HepG2 (cell line): Measurements from ENCODE around the gene ZNF48. TPM values are rescaled to one million over a fixed set of nuclear protein-coding genes. Genes with fewer than 3 reads are reported as not detected.

Experiments
- AKAP8 ChIP-seq: sonication (generic); formaldehyde crosslinking; IDR thresholded peaks from 2 replicates; pipeline ENCODE4 v1.5.1; 2020; ENCODE audit warnings: mild to moderate bottlenecking, missing genetic modification reagents
- CREBL2 ChIP-seq: sonication (generic); formaldehyde crosslinking; IDR thresholded peaks from 2 replicates; pipeline ENCODE4 v1.8.1; 2023; ENCODE audit warnings: missing genetic modification reagents, mild to moderate bottlenecking, borderline replicate concordance
- DNMT1 ChIP-seq: sonication (generic); formaldehyde crosslinking; IDR thresholded peaks from 2 replicates; pipeline ENCODE4 v1.5.1; 2020; ENCODE audit warnings: mild to moderate bottlenecking, missing genetic modification reagents
- E2F2 ChIP-seq: sonication (generic); formaldehyde crosslinking; IDR thresholded peaks from 2 replicates; pipeline ENCODE4 v1.4.0; 2020; ENCODE audit warnings: missing genetic modification reagents, borderline replicate concordance
- KAT2B ChIP-seq: fragments of 150-350 bp; IDR thresholded peaks from 2 replicates; pipeline ENCODE4 v1.6.1; 2014; ENCODE audit warnings: low read depth, low read length, borderline replicate concordance
- NR3C1 ChIP-seq: sonication (generic); formaldehyde crosslinking; IDR thresholded peaks from 2 replicates; pipeline ENCODE4 v1.4.0; 2020; ENCODE audit warnings: missing genetic modification reagents
- POLR2A ChIP-seq, 2 experiments: IDR thresholded peaks; 2 replicates each; pipeline ENCODE4 v1.6.1; 2011; ENCODE audit warnings: low read depth in 2 of 2, low read length in 2 of 2, mild to moderate bottlenecking in 1 of 2, moderate library complexity in 1 of 2; ENCODE audit not compliant: insufficient read depth in 1 of 2
- YEATS2 ChIP-seq: sonication (generic); formaldehyde crosslinking; IDR thresholded peaks from 2 replicates; pipeline ENCODE4 v1.4.0; 2020; ENCODE audit warnings: missing genetic modification reagents, borderline replicate concordance
- ZKSCAN5 ChIP-seq: sonication (generic); formaldehyde crosslinking; IDR thresholded peaks from 2 replicates; pipeline ENCODE4 v1.5.1; 2020; ENCODE audit warnings: mild to moderate bottlenecking, missing genetic modification reagents
- ZNF224 ChIP-seq: sonication (generic); formaldehyde crosslinking; IDR thresholded peaks from 2 replicates; pipeline ENCODE4 v1.5.0; 2020; ENCODE audit warnings: mild to moderate bottlenecking, missing genetic modification reagents
- ZNF468 ChIP-seq: sonication (generic); formaldehyde crosslinking; IDR thresholded peaks from 2 replicates; pipeline ENCODE4 v1.8.0; 2022; ENCODE audit warnings: mild to moderate bottlenecking, moderate library complexity, missing genetic modification reagents
- ZNF589 ChIP-seq: sonication (generic); formaldehyde crosslinking; conservative IDR thresholded peaks from 2 replicates; pipeline ENCODE4 v1.8.0; 2022; ENCODE audit warnings: mild to moderate bottlenecking, moderate library complexity, missing genetic modification reagents
- ZNF614 ChIP-seq: IDR thresholded peaks from 2 replicates; pipeline ENCODE4 v1.6.1; 2018; ENCODE audit warnings: missing biosample characterization, missing genetic modification reagents, inconsistent platforms, borderline replicate concordance
- polyA plus RNA-seq, 8 experiments: library from polyadenylated mRNA; depleted of rRNA in 3 of 8; stranded (reverse) in 7 of 8; unstranded in 1 of 8; fragments of >200 nt; fragmentation: Illumina TruSeq in 4 of 8; extraction: Trizol in 4 of 8; gene quantifications; 2 replicates each; pipeline versions ENCODE4 v1.2.1 to v1.2.3, GENCODE V29; 2011 to 2016; ENCODE audit warnings: low read depth in 4 of 8, missing spikeins in 1 of 8, mixed read lengths in 1 of 8; ENCODE audit not compliant: insufficient read depth in 1 of 8
- total RNA-seq, 5 experiments: library from RNA; depleted of rRNA; stranded (reverse); fragments of >200 nt; fragmentation: Illumina TruSeq; extraction: Trizol; gene quantifications; 2 replicates each; pipeline ENCODE4 v1.2.3, GENCODE V29; 2016; ENCODE audit warnings: low read depth in 1 of 5
- TF ChIP-seq, protein P1 (sequence below): sonication (generic); formaldehyde crosslinking; IDR thresholded peaks from 2 replicates; pipeline ENCODE4 v1.5.0; 2020; ENCODE audit warnings: mild to moderate bottlenecking, missing genetic modification reagents, moderate library complexity
- TF ChIP-seq, protein P2 (sequence below): conservative IDR thresholded peaks from 2 replicates; pipeline ENCODE4 v1.6.1; 2018; ENCODE audit warnings: missing genetic modification reagents
- TF ChIP-seq, protein P3 (sequence below): sonication (generic); formaldehyde crosslinking; IDR thresholded peaks from 2 replicates; pipeline ENCODE4 v1.8.0; 2022; ENCODE audit warnings: missing genetic modification reagents, mild to moderate bottlenecking, moderate library complexity, borderline replicate concordance
- TF ChIP-seq, protein P4 (sequence below): sonication (generic); formaldehyde crosslinking; IDR thresholded peaks from 2 replicates; pipeline ENCODE4 v1.4.0; 2020; ENCODE audit warnings: missing genetic modification reagents
- TF ChIP-seq, protein P5 (sequence below), 2 experiments: sonication (generic) in 1 of 2; formaldehyde crosslinking in 1 of 2; IDR thresholded peaks; 2 replicates each; pipeline versions ENCODE4 v1.5.1 to v1.6.1; 2011 to 2020; ENCODE audit warnings: borderline replicate concordance in 1 of 2, low read depth in 1 of 2, low read length in 1 of 2, mild to moderate bottlenecking in 1 of 2, missing genetic modification reagents in 1 of 2, moderate library complexity in 1 of 2

Gene ZNF48
- total and polyA plus RNA-seq, 2 of the 13 experiments (the other 11 are each of a cell fraction or from before 2014, with no cell fraction given): 9.9 to 12.3 TPM

GRCh38 chr16:30357085-30357714, 38.0 kb upstream of the ZNF48 start (continued):
- TF ChIP-seq, protein P1, sequence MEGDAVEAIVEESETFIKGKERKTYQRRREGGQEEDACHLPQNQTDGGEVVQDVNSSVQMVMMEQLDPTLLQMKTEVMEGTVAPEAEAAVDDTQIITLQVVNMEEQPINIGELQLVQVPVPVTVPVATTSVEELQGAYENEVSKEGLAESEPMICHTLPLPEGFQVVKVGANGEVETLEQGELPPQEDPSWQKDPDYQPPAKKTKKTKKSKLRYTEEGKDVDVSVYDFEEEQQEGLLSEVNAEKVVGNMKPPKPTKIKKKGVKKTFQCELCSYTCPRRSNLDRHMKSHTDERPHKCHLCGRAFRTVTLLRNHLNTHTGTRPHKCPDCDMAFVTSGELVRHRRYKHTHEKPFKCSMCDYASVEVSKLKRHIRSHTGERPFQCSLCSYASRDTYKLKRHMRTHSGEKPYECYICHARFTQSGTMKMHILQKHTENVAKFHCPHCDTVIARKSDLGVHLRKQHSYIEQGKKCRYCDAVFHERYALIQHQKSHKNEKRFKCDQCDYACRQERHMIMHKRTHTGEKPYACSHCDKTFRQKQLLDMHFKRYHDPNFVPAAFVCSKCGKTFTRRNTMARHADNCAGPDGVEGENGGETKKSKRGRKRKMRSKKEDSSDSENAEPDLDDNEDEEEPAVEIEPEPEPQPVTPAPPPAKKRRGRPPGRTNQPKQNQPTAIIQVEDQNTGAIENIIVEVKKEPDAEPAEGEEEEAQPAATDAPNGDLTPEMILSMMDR (CRISPR knock-in tag): peak; percentile 38
- TF ChIP-seq, protein P2, sequence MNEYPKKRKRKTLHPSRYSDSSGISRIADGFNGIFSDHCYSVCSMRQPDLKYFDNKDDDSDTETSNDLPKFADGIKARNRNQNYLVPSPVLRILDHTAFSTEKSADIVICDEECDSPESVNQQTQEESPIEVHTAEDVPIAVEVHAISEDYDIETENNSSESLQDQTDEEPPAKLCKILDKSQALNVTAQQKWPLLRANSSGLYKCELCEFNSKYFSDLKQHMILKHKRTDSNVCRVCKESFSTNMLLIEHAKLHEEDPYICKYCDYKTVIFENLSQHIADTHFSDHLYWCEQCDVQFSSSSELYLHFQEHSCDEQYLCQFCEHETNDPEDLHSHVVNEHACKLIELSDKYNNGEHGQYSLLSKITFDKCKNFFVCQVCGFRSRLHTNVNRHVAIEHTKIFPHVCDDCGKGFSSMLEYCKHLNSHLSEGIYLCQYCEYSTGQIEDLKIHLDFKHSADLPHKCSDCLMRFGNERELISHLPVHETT (CRISPR knock-in tag): no peak
- TF ChIP-seq CREBL2 (CRISPR knock-in tag): no peak
- no peak for TF ChIP-seq ZKSCAN5 (CRISPR knock-in tag)
- TF ChIP-seq ZNF468 (CRISPR knock-in tag): no peak
- TF ChIP-seq, protein P3, sequence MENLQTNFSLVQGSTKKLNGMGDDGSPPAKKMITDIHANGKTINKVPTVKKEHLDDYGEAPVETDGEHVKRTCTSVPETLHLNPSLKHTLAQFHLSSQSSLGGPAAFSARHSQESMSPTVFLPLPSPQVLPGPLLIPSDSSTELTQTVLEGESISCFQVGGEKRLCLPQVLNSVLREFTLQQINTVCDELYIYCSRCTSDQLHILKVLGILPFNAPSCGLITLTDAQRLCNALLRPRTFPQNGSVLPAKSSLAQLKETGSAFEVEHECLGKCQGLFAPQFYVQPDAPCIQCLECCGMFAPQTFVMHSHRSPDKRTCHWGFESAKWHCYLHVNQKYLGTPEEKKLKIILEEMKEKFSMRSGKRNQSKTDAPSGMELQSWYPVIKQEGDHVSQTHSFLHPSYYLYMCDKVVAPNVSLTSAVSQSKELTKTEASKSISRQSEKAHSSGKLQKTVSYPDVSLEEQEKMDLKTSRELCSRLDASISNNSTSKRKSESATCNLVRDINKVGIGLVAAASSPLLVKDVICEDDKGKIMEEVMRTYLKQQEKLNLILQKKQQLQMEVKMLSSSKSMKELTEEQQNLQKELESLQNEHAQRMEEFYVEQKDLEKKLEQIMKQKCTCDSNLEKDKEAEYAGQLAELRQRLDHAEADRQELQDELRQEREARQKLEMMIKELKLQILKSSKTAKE (CRISPR knock-in tag): no peak; the same call in 1 of the 2 replicates
- TF ChIP-seq DNMT1 (CRISPR knock-in tag): no peak
- no peak for TF ChIP-seq NR3C1 (CRISPR knock-in tag)
- TF ChIP-seq ZNF224 (CRISPR knock-in tag): no peak
- peak in 1 of 2 experiments; percentile 24; a peak in 1 of 4 replicates for TF ChIP-seq POLR2A (IDR thresholded peaks at IDR 0.05; ENCODE audit: insufficient read depth in 1 of 2, low read depth in 2 of 2, low read length in 2 of 2)
- no peak for TF ChIP-seq ZNF614 (CRISPR knock-in tag)
- TF ChIP-seq, protein P4, sequence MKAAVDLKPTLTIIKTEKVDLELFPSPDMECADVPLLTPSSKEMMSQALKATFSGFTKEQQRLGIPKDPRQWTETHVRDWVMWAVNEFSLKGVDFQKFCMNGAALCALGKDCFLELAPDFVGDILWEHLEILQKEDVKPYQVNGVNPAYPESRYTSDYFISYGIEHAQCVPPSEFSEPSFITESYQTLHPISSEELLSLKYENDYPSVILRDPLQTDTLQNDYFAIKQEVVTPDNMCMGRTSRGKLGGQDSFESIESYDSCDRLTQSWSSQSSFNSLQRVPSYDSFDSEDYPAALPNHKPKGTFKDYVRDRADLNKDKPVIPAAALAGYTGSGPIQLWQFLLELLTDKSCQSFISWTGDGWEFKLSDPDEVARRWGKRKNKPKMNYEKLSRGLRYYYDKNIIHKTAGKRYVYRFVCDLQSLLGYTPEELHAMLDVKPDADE (CRISPR knock-in tag): no peak
- TF ChIP-seq, protein P5, sequence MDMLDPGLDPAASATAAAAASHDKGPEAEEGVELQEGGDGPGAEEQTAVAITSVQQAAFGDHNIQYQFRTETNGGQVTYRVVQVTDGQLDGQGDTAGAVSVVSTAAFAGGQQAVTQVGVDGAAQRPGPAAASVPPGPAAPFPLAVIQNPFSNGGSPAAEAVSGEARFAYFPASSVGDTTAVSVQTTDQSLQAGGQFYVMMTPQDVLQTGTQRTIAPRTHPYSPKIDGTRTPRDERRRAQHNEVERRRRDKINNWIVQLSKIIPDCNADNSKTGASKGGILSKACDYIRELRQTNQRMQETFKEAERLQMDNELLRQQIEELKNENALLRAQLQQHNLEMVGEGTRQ (IDR thresholded peaks at IDR 0.05; ENCODE audit: low read depth, low read length): no peak
- TF ChIP-seq, protein P5 (CRISPR knock-in tag; IDR thresholded peaks at IDR 0.05; ENCODE audit: borderline replicate concordance): no peak
- TF ChIP-seq KAT2B: no peak
- 0 out of 2 replicates have a peak, but pooled peaks have one; percentile 43 for TF ChIP-seq ZNF589 (CRISPR knock-in tag)
- no peak for TF ChIP-seq YEATS2 (CRISPR knock-in tag)
- TF ChIP-seq E2F2 (CRISPR knock-in tag): no peak
- 0 out of 2 replicates have a peak, but pooled peaks have one; percentile 67 for TF ChIP-seq AKAP8 (CRISPR knock-in tag)
